ENCODE results near the gene GNPAT.

DNA sequence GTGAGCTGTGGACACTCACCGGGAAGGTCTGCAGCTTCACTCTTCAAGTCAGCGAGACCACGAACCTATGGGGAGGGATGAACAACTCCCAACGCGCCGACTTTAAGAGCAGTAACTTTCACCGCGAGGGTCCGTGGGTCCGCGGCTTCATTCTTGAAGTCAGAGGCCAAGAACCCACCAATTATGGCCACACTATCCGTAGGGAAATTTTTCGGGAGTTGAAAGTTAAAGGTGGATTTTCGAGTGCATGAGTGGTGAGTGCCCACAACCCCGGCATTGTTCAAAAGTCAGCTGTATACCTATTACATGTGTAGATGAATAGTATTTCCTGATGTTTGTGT, 77.0 kb downstream of the GNPAT start:
- TF ChIP-seq, protein P1, sequence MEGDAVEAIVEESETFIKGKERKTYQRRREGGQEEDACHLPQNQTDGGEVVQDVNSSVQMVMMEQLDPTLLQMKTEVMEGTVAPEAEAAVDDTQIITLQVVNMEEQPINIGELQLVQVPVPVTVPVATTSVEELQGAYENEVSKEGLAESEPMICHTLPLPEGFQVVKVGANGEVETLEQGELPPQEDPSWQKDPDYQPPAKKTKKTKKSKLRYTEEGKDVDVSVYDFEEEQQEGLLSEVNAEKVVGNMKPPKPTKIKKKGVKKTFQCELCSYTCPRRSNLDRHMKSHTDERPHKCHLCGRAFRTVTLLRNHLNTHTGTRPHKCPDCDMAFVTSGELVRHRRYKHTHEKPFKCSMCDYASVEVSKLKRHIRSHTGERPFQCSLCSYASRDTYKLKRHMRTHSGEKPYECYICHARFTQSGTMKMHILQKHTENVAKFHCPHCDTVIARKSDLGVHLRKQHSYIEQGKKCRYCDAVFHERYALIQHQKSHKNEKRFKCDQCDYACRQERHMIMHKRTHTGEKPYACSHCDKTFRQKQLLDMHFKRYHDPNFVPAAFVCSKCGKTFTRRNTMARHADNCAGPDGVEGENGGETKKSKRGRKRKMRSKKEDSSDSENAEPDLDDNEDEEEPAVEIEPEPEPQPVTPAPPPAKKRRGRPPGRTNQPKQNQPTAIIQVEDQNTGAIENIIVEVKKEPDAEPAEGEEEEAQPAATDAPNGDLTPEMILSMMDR (conservative IDR thresholded peaks at IDR 0.05; ENCODE audit: low read length): no peak
- TF ChIP-seq EZH2phosphoT487 (IDR thresholded peaks at IDR 0.05; ENCODE audit: borderline replicate concordance, low read depth, low read length): no peak

Data from OCI-LY7 (cell line).